ENCODE measurements around the gene PLEKHG5.
"Not testable (repeated sequence)": the region's sequence is repeated elsewhere in the genome, so short reads cannot be mapped to it uniquely, and the experiment has no call there.

The PLEKHG5 gene

DNA sequence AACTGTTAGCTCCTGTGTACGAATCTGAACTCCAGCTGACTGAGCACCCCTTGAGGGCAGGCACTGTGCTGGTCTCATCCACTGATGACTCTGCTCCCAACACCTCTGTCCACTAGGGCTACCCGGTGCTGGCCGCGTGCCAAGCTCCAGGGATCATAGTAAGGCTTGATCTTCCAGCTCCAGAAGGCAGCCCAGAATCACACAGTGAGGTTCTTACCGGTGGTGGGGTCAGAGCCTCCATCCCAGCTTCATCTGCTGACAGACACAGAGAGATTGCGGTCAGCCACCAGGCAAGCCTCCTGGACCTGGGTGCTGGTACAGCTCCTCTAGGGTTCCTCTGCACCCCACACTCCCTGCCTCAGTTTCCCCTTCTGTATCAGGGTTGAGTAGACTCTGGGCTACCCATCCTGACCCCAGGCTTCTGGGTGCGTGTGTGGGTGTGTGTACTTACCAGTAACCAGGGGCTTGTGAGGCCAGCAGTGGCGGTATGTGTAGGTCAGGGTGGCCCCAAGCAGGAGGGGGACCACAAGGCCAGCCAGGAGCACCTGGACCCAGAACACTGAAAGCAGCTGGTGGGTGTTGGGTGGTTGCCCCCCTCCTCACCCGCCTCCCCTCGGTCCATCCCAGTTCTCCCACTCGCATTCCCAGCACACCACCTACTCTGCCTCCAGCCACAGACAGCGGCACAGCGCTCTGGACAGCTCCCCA lies 28.9 kb downstream of the PLEKHG5 start:
- ATAC-seq (ENCODE audit: low read depth) (no peak), DNase-seq (ENCODE audit: low spot score in 2 of 2) (no peak)
- Mint-ChIP-seq H3K9me3 (no peaks in the 10 kb centered on the region), H3K4me1 (peaks cover 9% of the 10 kb centered on the region), H3K27me3 (peaks cover 28% of the 10 kb centered on the region), H3K4me3 (no peak overlapping the region), H3K27ac (no peak overlapping the region), H3K36me3 (no peaks in the 10 kb centered on the region)

DNA sequence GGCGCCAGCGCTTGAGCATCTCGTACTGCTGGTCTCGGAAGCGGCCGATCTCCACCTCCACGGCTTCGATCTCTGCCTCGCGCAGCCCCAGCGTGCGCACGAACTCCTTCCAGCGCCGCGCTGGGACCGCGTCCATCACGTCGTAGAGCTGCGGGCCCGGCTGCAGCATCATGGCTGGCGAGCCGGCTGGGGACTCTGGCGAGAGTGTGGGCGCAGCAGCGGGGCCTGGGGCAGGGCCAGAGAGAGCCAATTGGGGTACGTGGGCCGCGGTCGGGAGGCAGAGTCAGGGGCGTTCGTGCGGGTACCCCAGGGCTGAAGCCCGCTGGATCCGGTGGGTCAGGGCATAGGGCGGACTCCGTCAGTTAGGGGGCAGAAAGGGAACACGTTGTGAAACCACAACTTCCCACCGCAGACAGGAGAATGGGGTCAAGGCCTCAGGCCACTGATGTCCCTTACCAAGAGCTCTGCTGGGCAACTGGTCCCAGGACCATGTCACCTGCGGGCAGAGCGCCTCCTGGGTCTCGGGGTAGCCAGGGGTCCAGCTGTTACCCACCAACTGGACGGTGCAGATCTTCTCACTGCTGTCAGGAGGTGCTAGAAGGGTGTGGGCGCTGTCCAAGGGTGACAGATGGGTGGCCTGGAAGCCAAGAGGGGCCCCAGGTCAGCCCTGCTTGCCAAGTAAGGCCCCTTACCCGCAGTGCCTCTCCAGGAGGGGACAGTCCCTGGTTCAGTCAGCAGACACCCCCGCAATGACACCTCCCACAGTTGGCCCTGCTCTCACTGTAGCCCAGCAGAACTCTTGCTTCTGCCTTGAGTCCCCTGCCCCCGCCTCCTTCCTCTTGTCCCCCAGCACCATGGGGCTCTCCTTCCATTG lies 29.7 kb downstream of the PLEKHG5 start:
- H3K27me3 Mint-ChIP-seq, result peaks cover 32% of the 10 kb centered on the region
- DNase-seq (ENCODE audit: low spot score in 2 of 2) (no peak), ATAC-seq (ENCODE audit: low read depth) (no peak)
- H3K36me3 Mint-ChIP-seq, result no peaks in the 10 kb centered on the region
- no peak overlapping the region for H3K4me3 Mint-ChIP-seq
- no peaks in the 10 kb centered on the region for H3K9me3 Mint-ChIP-seq
- peaks cover 9% of the 10 kb centered on the region for H3K4me1 Mint-ChIP-seq
- no peak overlapping the region for H3K27ac Mint-ChIP-seq

- no peak for DNase-seq (ENCODE audit: low spot score in 2 of 2)
- H3K4me1 Mint-ChIP-seq, result peaks cover 9% of the 10 kb centered on the region
- peak overlapping the region; percentile 75 for H3K27ac Mint-ChIP-seq
- no peaks in the 10 kb centered on the region for H3K36me3 Mint-ChIP-seq
- peaks cover 34% of the 10 kb centered on the region for H3K27me3 Mint-ChIP-seq
- peak overlapping the region; percentile 80 for H3K4me3 Mint-ChIP-seq
- no peaks in the 10 kb centered on the region for H3K9me3 Mint-ChIP-seq
- no peak for ATAC-seq (ENCODE audit: low read depth)
Observed at GRCh38 chr1:6461051-6461530, 30.4 kb downstream of the PLEKHG5 start.

DNA sequence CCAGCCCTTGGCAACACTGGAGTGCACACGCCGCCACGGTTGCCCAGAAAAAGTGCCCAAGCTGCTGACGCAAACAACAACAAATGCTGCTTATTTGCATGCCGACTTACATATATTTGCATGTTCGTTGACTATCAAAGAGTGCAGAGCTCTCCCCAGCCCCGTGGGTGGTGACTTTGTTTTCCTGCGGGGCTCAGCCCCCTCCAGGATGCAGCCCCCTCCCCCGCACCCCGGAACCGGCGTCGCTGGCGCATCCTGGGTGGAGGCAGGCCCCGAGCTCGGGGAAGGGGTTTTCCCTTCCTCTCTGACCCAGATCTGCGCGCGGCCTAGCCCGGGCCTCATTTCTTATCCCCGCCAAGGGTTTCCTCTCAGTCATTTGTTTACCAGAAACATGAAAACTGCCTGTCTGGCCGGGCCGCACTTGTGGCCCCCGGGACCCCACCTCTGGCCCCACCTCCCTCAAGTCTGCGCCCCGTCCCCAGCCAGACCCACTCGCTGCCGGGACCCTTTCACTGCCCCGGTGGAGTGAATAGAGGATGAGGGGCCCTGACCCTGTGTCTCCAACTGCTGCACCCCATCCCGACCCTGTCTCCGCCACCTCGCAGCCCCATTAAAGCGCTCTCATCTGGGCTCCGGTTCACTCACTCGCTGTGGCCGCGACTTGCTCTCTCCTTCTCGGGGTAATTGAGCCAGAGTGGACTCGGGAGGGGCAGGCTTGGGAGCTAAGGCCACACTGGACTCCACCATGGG lies 31.0 kb downstream of the PLEKHG5 start:
- peaks cover 9% of the 10 kb centered on the region for H3K4me1 Mint-ChIP-seq
- peak; percentile 34 to 37 for DNase-seq (ENCODE audit: low spot score in 2 of 2)
- H3K36me3 Mint-ChIP-seq, result no peaks in the 10 kb centered on the region
- no peaks in the 10 kb centered on the region for H3K9me3 Mint-ChIP-seq
- H3K4me3 Mint-ChIP-seq, result peak overlapping the region; percentile 80
- peak overlapping the region; percentile 75 for H3K27ac Mint-ChIP-seq
- ATAC-seq (ENCODE audit: low read depth), result peak; percentile 85
- peaks cover 33% of the 10 kb centered on the region for H3K27me3 Mint-ChIP-seq

GRCh38 chr1:6459850-6460265 lies 31.6 kb downstream of the PLEKHG5 start:
- H3K36me3 Mint-ChIP-seq, result no peaks in the 10 kb centered on the region
- peaks cover 9% of the 10 kb centered on the region for H3K4me1 Mint-ChIP-seq
- no peak for DNase-seq (ENCODE audit: low spot score in 2 of 2)
- H3K4me3 Mint-ChIP-seq, result peak overlapping the region; percentile 80
- peak overlapping the region; percentile 75 for H3K27ac Mint-ChIP-seq
- no peak for ATAC-seq (ENCODE audit: low read depth)
- peaks cover 30% of the 10 kb centered on the region for H3K27me3 Mint-ChIP-seq
- no peaks in the 10 kb centered on the region for H3K9me3 Mint-ChIP-seq

- Mint-ChIP-seq H3K4me1 (peaks cover 12% of the 10 kb centered on the region), H3K9me3 (no peaks in the 10 kb centered on the region), H3K36me3 (no peaks in the 10 kb centered on the region), H3K27ac (no peak overlapping the region), H3K27me3 (peaks cover 26% of the 10 kb centered on the region), H3K4me3 (no peak overlapping the region)
- ATAC-seq (ENCODE audit: low read depth) (no peak), DNase-seq (ENCODE audit: low spot score in 2 of 2) (no peak)
Observed at GRCh38 chr1:6456800-6457466, 34.5 kb downstream of the PLEKHG5 start.

DNA sequence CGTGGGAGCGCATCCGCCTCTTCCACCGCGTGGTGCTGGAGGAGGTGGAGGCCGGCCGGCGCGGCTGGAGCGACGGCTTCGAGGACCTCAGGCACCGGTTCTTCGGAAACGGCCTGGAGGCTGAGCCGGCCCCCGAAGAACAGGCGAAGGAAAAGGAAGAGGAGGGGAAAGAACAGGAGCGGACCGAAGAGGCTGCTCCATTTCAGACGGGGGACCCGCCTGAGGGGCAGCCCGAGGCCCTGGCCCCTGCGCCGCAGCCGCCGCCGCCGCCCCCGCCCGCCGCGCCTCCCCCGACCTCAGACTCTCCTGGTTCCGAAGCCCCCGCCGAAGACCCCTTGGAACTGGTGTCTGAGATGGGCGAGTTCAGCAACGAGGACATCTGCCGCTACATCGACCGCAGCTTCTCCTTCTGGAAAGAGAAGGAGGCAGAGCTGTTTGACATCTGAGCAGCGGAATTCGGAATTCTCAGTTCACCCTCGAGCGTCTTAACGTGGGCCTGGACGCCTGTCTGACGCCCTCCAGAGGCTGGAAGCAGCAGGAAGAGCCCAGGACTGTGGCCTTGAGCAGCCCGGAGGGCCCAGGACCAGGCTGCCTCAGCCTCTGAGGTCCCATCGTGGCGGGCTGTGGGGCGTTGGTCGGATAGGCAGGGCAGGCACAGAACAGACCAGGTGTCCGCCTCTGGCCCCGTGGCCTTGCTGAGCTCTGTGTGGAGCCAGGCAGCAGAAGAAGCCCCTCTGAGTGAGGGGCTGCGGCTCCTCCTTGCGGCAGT lies 35.5 kb downstream of the PLEKHG5 start:
- ATAC-seq (ENCODE audit: low read depth); H3K4me3 Mint-ChIP-seq; H3K9me3 Mint-ChIP-seq; H3K27ac Mint-ChIP-seq; DNase-seq (ENCODE audit: low spot score in 2 of 2); H3K36me3 Mint-ChIP-seq: not testable (repeated sequence)
- Mint-ChIP-seq H3K4me1 (peaks cover 12% of the 10 kb centered on the region), H3K27me3 (peaks cover 26% of the 10 kb centered on the region)

DNA sequence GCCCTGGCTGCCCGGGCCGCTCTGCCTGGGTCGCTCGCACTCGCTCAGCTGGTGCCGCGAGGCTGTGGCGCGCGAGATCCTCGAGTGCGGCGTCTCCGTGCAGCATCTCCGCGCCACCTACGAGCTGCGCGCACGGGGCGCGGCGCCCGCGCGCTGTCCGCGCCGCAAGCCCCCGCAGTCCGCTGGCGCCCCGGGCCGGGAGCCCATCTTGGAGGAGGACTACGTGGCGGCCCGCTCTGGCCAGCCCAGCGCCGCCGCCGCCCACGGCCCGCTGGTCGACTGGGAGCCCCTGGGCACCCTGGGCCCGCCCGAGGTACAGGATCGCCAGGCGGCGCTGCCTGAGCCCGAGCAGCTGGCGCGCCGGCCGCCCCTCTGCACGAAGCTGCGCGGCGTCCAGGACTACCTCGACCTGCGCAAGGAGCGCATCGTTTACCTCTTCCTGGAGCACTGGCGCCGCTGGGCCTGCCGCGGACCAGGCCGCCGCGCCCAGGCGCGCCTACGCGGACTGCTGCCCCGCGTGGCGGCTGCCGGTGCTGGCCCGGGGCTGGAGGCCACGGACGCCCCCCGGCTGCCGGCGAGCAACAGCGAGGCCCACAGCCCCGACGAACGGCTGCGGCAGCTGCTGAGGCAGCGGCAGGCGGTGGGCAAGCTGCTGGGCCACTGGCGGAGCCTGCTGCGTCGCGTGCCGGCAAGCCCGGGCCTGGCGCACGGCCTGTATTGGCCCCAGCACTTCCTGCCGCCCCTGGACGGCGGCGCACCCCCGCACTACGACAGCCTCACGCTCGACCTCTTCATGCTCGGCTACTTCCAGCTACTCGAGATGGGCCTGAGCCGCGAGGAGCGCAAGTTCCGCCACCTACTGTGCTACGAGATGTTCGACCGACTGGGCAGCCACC lies 36.4 kb downstream of the PLEKHG5 start:
- H3K27me3 Mint-ChIP-seq, result peaks cover 28% of the 10 kb centered on the region
- H3K36me3 Mint-ChIP-seq, result no peaks in the 10 kb centered on the region
- no peak overlapping the region for H3K27ac Mint-ChIP-seq
- no peaks in the 10 kb centered on the region for H3K9me3 Mint-ChIP-seq
- no peak overlapping the region for H3K4me3 Mint-ChIP-seq
- peaks cover 6% of the 10 kb centered on the region for H3K4me1 Mint-ChIP-seq
- ATAC-seq (ENCODE audit: low read depth) (no peak), DNase-seq (ENCODE audit: low spot score in 2 of 2) (no peak)

DNA sequence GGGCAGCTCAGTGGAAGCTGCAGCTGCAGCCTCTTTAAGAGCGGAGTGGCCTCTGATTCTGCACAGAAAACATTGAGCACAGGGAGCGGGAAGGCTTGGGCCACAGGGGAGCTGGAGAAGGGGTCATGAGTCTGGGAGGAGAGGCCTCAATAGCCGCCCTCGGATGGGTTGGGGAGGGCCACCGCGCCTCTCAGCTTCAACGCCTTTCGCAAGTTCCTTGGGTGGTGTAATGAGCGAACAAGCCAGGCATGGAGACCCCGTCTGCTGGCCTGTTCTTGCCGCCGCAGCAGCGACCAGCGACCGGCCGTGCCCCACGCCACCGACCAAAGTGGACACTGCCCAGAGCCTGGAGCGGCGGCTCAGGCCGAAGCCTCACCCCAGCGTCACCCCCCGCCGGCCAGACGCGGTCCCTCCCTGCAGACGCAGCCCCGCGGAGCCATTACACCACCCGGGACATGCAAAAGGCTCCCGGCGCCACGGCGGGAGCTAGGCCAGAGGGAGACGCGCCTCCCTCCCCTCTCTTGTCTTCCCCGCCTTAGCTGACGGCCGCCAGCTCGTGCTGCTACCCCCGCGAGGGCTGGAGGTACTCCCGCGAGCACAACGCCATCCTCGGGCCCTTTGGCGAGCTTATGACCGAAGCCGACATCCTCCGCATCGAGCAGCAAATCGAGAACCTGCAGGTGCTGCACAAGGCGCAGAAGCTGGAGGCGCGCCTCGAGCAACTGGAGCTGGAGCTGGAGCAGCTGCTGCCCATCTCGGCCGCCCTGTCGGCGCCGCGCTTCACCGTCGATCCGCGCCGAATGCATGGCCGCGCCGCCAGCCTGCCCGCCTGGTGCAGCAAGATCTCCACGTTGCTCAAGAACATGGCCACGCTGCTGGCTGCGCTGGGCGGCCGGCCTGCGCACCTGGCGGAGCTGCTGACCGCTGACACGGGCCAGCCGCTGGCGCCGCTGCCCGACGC lies 37.3 kb downstream of the PLEKHG5 start:
- not testable (repeated sequence) for DNase-seq (ENCODE audit: low spot score in 2 of 2); H3K4me1 Mint-ChIP-seq; H3K9me3 Mint-ChIP-seq; H3K27ac Mint-ChIP-seq; H3K4me3 Mint-ChIP-seq; ATAC-seq (ENCODE audit: low read depth); H3K36me3 Mint-ChIP-seq
- peaks cover 29% of the 10 kb centered on the region for H3K27me3 Mint-ChIP-seq

GRCh38 chr1:6450943-6451373 lies 40.5 kb downstream of the PLEKHG5 start:
- Mint-ChIP-seq H3K27me3 (peaks cover 25% of the 10 kb centered on the region), H3K4me3 (no peak overlapping the region)
- ATAC-seq (ENCODE audit: low read depth), result no peak

DNA sequence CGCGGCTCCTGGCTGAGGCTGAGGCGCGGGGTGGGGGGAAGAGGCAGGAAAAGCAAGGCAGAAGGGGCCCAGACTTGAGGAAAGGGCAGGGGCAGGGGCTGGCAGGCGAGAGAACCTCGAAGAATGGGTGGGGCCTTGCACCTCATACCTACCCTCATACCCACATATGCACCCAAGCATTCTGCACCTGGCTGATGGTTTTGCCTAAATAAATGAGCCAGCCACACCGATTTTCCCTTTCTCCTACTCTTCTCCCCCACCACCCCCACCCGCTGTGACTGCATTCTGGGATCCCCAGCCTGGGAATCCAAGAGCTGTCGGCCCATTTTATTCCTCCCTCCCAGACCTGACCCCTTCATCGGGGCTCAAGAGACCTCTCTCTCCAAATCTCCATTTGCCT lies 41.0 kb downstream of the PLEKHG5 start:
- H3K27me3 Mint-ChIP-seq, result peaks cover 28% of the 10 kb centered on the region
- not testable (repeated sequence) for H3K36me3 Mint-ChIP-seq; ATAC-seq (ENCODE audit: low read depth); H3K27ac Mint-ChIP-seq; H3K4me3 Mint-ChIP-seq; DNase-seq (ENCODE audit: low spot score in 2 of 2); H3K9me3 Mint-ChIP-seq
- peaks cover 14% of the 10 kb centered on the region for H3K4me1 Mint-ChIP-seq

More at GRCh38 chr1:6450943-6451373, 40.5 kb downstream of the PLEKHG5 start:
- no peaks in the 10 kb centered on the region for H3K9me3 Mint-ChIP-seq
- H3K4me1 Mint-ChIP-seq, result peaks cover 12% of the 10 kb centered on the region
- DNase-seq (ENCODE audit: low spot score in 2 of 2), result no peak
- H3K36me3 Mint-ChIP-seq, result no peaks in the 10 kb centered on the region
- H3K27ac Mint-ChIP-seq, result no peak overlapping the region
